Upper lobe of left lung (tissue), 4 donors: ENCODE measurements around the gene KLF15.

ENCODE experiments used
- POLR2AphosphoS5 ChIP-seq, 2 donors: sonication (generic); formaldehyde crosslinking; IDR thresholded peaks; one replicate each; pipeline ENCODE4 v1.5.1; 2017; ENCODE audit warnings: antibody characterized with exemption in 2 of 2
- TF ChIP-seq, protein P1 (sequence below), 6 experiments: fragments of 450-650 bp in 4 of 6; fragments of 200-600 bp in 2 of 6; sonication (generic) in 2 of 6; IDR thresholded peaks; one replicate each; pipeline ENCODE4 v1.5.1; 2016 to 2019; ENCODE audit warnings: antibody characterized with exemption in 6 of 6

DNA sequence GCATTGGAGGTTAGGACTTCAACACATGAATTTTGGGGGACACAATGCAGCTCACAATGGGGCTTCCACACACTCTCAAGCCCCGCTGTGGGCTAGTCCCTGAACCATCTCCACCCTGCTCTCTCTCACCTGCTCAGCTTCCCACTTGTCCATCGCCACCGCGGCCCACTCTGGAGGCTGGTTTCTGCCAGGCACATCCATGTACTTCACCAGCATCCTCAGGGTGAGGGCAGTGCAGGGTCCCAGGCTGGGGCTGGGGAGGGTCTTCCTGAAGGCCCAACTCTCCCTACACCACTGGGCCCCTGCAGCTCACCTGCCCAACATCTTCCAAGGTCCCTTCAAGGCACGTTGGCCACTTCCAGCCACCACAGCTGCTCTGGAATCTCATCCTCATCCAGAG lies 46.4 kb downstream of the KLF15 start:
- TF ChIP-seq, protein P1, sequence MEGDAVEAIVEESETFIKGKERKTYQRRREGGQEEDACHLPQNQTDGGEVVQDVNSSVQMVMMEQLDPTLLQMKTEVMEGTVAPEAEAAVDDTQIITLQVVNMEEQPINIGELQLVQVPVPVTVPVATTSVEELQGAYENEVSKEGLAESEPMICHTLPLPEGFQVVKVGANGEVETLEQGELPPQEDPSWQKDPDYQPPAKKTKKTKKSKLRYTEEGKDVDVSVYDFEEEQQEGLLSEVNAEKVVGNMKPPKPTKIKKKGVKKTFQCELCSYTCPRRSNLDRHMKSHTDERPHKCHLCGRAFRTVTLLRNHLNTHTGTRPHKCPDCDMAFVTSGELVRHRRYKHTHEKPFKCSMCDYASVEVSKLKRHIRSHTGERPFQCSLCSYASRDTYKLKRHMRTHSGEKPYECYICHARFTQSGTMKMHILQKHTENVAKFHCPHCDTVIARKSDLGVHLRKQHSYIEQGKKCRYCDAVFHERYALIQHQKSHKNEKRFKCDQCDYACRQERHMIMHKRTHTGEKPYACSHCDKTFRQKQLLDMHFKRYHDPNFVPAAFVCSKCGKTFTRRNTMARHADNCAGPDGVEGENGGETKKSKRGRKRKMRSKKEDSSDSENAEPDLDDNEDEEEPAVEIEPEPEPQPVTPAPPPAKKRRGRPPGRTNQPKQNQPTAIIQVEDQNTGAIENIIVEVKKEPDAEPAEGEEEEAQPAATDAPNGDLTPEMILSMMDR (IDR thresholded peaks at IDR 0.05), result no peak
- no peak for TF ChIP-seq POLR2AphosphoS5 (IDR thresholded peaks at IDR 0.05)
